NOMO-1 (cell line): Measurements from ENCODE around the gene MINDY2.

Experiments used
- DNase-seq, 2 experiments: peaks; one replicate each; lab custom pipeline; 2025; ENCODE audit not compliant: unreplicated experiment in 2 of 2; lab: John Stamatoyannopoulos, UW

MINDY2 gene

GRCh38 chr15:58877999-58878825 is 107.1 kb downstream of the MINDY2 start:
- no peak for DNase-seq

- no peak for DNase-seq
Observed at GRCh38 chr15:58880320-58880719, 109.2 kb downstream of the MINDY2 start.

- no peak for DNase-seq
Observed at GRCh38 chr15:58882243-58882642, 111.1 kb downstream of the MINDY2 start.

GRCh38 chr15:58883926-58884325 is 112.8 kb downstream of the MINDY2 start:
- DNase-seq: peak in 1 of 2 experiments; percentile 45

- no peak for DNase-seq
Observed at GRCh38 chr15:58886921-58887320, 115.8 kb downstream of the MINDY2 start.

GRCh38 chr15:58889363-58889762 is 118.3 kb downstream of the MINDY2 start:
- DNase-seq: no peak

GRCh38 chr15:58898150-58898680 is 127.1 kb downstream of the MINDY2 start:
- DNase-seq: no peak

- DNase-seq: no peak
Observed at GRCh38 chr15:58900631-58901030, 129.5 kb downstream of the MINDY2 start.

- DNase-seq: no peak
Observed at GRCh38 chr15:58908550-58909309, 137.6 kb downstream of the MINDY2 start.

GRCh38 chr15:58909616-58910015 is 138.5 kb downstream of the MINDY2 start:
- no peak for DNase-seq

GRCh38 chr15:58910456-58910855 is 139.4 kb downstream of the MINDY2 start:
- no peak for DNase-seq
